ENCODE data around the gene CT45A10.
A peak's percentile ranks its signal among the peaks of the same experiment; 100 is the strongest.
"Not testable (repeated sequence)": the region's sequence is repeated elsewhere in the genome, so short reads cannot be mapped to it uniquely, and the experiment has no call there.

Gene CT45A10, protein sequence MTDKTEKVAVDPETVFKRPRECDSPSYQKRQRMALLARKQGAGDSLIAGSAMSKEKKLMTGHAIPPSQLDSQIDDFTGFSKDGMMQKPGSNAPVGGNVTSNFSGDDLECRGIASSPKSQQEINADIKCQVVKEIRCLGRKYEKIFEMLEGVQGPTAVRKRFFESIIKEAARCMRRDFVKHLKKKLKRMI

DNA sequence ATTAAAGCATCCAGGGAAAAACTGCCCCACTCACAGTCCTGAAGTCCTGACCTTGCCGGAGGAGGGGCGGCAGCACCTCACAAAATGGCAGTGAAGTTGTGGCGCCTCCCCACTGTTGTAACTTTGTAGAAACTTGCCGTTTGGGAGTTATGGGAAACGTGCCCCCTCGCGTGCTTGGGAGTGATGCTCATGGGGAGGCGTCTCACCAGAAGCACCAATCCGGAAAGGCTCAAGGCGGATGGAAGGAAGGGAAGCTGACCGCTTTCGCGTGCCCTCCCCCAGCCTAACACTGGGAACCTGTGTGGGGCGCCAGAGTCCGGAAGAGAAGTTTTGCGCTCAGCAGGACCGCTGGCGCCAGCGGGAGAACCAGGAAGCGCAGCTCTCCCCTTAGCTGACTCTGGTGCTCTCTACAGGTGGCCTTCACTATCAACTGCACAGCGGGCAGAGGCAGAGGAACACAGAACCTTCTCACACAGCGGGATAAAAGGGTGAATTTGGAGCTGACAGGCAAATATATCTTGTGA is at the start of gene CT45A10, which contains the start of gene SAGE1:
Gene CT45A10 (minus strand): TSS at position 151 of the 524 bp plus-strand sequence. CDS start 8,100 bp downstream, outside the sequence.
Gene SAGE1 (plus strand): TSS at position 423 of the 524 bp plus-strand sequence. CDS start 2,527 bp downstream, outside the sequence.
- intact Hi-C loops (cut with DNase I) = no loop called here
- no peak for DNase-seq

DNA sequence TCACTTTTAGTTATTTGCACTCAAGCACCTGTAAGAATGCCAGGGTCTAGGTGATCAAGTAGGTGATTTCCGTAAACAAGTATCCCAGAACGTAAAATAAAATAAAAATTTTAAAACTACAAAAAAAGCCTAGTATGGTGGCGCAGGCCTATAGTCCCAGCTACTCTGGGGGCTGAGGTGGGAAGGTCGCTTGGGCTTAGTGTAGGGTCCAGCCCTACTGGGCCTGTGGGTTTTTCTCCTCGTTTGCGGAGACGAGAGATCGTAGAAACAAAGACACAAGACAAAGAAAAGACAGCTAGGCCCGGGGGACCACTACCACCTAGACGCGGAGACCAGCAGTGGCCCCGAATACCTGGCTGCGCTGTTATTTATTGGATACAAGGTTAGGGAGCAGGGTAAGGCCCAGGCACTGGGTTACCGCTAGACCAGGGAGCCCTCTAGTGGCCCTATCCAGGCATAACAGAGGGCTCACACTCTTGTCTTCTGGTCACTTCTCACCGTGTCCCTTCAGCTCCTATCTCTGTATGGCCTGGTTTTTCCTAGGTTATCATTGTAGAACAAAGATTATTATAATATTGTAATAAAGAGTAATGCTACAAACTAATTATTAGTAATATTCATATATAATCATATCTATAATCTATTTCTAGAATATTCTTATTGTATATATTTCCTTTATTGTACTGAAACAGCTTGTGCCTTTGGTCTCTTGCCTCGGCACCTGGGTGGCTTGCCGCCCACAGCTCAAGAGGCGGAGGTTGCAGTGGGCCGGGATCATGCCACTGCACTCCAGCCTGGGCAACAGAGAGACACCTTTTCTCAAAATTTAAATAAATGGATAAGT is 38.6 kb upstream of the CT45A10 start:
- intact Hi-C loops (cut with DNase I) = no loop called here
- DNase-seq = peak in 8 of 10 donors; percentile 16 to 88 (median 42)

DNA sequence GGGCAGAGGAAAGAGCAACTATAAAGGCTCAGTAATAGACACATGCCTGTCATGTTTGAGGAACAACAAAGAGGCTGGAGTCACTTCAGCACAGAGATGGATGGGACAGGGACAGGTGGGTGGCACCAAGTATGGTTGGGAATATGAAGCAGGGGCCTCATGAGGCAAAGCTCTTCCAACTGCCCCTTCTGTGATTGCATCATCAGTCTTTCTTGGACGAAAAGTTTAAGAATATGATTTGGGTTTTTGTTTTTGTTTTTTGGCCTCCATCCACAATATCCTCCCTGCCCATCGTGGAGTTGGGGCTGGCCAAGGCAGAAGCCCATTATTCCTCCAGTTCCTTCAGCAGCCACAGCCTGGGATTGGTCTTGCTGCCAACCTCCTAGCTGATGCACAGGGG is 34.7 kb upstream of the CT45A10 start:
- intact Hi-C loops (cut with DNase I) = no loop called here
- DNase-seq = no peak

DNA sequence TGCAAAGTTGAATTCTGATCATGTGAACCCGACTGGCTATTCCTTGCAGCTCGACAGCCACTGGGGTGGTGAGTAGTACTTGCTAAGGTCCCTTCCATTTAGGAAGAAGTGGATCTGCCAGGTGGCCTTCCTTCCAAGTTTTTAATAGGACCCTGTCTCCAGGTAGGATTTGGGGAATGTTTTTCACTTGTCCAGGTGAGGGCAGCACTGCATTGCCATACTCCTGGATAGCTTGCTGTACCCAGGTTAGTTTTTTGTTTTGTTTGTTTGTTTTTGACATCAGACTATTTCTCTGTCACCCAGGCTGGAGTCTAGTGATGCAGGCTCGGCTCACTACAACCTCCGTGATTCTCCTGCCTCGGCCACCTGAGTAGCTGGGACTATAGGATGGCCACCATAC is 30.1 kb upstream of the CT45A10 start:
- intact Hi-C loops (cut with DNase I) = no loop called here
- DNase-seq = no peak

DNA sequence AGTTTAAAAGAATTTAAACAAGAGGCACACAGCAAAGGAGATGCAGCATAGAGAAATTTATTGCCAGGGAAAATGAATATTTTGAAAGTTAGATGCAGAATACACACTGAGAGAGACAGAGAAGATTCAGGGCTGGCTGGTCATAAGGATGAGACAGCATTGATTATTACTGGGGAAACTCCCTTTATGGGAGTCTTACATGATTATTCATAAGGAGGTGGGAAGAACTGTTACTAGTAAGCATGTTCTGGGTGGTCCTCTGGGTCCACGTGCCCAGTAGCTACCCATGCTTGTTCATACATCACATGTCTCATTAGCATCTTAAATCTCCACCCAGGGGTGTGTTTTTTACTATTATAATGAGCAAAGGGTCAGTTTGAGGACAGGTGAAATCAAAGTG is 27.3 kb upstream of the CT45A10 start:
- intact Hi-C loops (cut with DNase I); DNase-seq: not testable (repeated sequence)

DNA sequence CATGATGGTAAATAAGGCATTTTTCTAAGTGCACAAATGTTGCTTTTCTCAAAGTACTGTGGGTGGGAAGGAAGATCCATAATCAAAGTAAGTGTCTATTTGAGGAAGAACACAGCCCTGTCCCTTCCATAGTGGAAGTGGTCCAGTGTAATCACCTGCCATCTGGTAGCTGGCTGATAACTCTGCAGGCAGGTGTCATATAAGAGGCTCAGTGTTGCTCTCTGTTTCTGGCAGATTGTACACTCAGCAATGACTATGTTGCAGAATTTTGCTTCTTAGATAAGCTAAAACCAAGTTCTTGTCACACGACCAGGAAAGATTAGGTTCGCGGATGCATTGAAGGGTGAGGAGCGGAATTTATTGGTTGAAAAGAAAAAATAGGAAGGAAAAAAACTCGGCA is 21.2 kb upstream of the CT45A10 start:
- DNase-seq = no peak
- intact Hi-C loops (cut with DNase I) = no loop called here

DNA sequence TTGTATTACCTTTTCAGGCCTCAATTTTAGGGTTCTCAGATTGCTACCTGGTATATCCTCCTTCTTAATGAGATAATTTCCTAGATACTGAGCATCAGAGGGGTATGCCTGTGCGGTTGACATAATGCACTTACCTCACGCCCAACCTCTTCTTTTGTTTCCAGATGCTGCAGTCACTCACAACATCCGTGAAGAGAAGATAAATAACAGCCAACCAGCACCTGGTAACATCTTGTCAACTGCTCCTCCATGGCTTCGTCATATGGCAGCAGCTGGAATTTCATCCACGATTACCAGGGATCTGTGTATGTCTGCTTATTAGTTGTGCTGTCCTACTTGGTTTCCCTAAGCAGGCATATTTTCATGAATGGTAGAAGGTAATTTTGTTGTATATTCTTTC is 17.0 kb upstream of the CT45A10 start:
- DNase-seq = no peak
- intact Hi-C loops (cut with DNase I) = no loop called here

DNA sequence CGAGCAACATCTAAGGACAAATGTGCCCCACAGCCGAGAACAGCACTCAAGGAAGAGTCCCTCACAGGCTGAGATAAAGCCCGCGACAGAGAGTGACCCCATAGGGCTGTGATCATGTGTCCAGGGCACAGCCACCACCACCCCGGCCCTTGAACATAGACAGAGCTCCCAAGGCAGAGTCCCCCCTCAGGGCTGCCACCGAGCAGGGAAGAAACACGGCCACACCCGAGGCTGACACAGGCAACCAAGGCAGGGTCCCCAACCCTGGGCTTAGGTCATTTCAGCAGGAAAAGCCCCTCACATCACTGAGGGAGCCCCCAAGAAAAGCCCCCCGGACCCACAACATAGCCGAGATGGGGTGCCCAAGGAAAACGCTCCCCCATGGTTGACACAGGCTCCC is 463 bp downstream of the CT45A10 start:
- DNase-seq = peak in 1 of 10 donors; percentile 62
- intact Hi-C loops (cut with DNase I) = no loop called here

DNA sequence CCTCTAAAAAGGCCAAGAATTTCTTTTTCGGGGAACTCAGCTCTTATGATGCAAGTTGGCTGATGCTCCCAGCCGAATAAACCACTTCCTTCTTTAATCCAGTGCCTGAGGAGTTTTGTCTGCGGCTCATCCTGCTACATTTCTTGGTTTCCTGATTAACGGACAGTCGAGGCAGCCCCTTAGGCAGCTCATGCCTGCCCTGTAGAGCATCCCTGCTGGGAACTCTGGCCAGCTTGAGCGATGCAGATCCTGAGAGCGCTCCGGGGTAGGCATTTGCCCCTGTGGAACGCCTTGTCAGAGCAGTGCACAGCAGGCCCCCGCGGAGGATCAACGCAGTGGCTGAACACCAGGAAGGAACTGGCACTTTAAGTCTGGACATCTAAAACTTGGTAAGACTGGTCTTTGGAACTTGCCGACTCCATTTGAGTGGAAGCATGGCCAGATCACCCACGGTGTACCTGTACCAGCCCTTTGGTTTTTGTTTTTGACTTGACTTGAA is 3.1 kb downstream of the CT45A10 start:
- DNase-seq = peak in 1 of 10 donors; percentile 66
- intact Hi-C loops (cut with DNase I) = no loop called here

DNA sequence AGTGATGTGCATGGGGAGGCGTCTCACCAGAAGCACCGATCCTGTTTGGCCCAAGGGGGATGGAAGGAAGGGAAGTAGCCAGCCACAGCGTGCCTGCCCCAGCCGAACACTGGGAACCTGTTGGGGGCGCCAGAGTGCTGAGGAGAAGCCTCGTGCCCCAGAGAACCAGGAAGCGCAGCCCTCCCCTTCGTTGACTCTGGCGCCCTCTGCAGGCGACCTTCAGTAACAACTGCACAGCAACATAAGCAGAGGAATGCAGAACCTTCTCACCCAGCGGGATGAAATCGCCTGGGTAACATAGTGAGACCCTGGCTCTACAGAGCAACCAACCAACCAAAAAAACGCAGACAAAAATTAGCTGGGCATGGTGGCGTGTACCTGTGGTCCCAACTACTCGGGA is 4.3 kb downstream of the CT45A10 start:
- peak in 1 of 10 donors; percentile 71 for DNase-seq
- intact Hi-C loops (cut with DNase I) = not testable (repeated sequence)

DNA sequence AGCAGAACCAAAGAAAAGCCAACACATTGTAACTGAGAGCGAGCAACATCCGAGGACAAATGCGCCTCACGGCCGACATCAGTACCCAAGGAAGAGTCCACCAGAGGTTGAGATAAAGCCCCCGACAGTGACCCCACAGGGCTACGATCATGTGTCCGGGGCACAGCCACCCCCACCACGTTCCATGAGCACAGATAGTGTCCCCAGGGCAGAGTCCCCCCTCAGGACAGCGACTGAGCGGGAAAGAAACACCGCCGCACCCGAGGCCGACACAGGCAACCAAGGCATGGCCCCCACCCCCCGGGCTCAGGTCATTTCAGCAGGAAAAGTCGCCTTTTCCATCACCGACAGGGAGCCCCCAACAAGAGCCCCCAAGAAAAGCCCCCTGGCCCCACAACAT is 5.0 kb downstream of the CT45A10 start:
- DNase-seq = peak in 3 of 10 donors; percentile 56 to 85 (median 76)
- intact Hi-C loops (cut with DNase I) = not testable (repeated sequence)

DNA sequence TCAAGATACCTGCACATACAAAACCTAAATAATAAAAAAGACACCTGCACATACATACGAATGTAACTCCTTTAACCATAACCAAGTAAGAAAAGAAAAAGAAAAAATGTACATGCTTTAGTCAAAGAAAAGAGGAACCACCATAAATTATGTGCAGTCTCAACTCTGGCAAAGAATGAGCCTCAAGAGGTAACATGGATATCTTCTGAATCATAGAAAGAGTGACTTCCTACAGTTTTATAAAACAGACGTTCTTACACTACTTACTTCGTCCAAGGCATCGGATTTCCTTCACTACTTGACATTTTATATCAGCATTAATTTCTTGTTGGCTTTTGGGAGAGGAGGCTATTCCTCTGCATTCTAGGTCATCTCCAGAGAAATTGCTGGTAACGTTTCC is 10.5 kb downstream of the CT45A10 start:
- DNase-seq; intact Hi-C loops (cut with DNase I): not testable (repeated sequence)

DNA sequence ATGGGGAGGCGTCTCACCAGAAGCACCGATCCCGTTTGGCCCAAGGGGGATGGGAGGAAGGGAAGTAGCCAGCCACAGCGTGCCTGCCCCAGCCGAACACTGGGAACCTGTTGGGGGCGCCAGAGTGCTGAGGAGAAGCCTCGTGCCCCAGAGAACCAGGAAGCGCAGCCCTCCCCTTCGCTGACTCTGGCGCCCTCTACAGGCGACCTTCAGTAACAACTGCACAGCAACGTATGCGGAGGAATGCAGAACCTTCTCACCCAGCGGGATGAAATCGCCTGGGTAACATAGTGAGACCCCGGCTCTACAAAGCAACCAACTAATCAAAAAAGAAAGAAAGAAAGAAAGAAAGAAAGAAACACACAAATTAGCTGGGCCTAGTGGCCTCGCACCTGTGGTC is 21.5 kb downstream of the CT45A10 start, which contains the start of gene CT45A9:
Gene CT45A9 (minus strand): TSS at position 101 of the 400 bp plus-strand sequence. CDS start 3,751 bp downstream, outside the sequence.
- DNase-seq; intact Hi-C loops (cut with DNase I): not testable (repeated sequence)

DNA sequence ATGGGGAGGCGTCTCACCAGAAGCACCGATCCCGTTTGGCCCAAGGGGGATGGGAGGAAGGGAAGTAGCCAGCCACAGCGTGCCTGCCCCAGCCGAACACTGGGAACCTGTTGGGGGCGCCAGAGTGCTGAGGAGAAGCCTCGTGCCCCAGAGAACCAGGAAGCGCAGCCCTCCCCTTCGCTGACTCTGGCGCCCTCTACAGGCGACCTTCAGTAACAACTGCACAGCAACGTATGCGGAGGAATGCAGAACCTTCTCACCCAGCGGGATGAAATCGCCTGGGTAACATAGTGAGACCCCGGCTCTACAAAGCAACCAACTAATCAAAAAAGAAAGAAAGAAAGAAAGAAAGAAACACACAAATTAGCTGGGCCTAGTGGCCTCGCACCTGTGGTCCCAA is 38.8 kb downstream of the CT45A10 start, which contains the start of gene CT45A8:
Gene CT45A8 (minus strand): TSS at position 101 of the 400 bp plus-strand sequence. CDS start 3,755 bp downstream, outside the sequence.
- intact Hi-C loops (cut with DNase I); DNase-seq: not testable (repeated sequence)

DNA sequence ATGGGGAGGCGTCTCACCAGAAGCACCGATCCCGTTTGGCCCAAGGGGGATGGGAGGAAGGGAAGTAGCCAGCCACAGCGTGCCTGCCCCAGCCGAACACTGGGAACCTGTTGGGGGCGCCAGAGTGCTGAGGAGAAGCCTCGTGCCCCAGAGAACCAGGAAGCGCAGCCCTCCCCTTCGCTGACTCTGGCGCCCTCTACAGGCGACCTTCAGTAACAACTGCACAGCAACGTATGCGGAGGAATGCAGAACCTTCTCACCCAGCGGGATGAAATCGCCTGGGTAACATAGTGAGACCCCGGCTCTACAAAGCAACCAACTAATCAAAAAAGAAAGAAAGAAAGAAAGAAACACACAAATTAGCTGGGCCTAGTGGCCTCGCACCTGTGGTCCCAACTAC is 56.1 kb downstream of the CT45A10 start, which contains the start of gene CT45A7:
Gene CT45A7 (minus strand): TSS at position 101 of the 400 bp plus-strand sequence. CDS start 3,747 bp downstream, outside the sequence.
- DNase-seq; intact Hi-C loops (cut with DNase I): not testable (repeated sequence)

Data from posterior cingulate gyrus (tissue), 11 donors.